Lower leg skin (tissue), 3 donors: ENCODE data around the gene CAPZA1.

Source experiments
- POLR2A ChIP-seq, 2 donors: fragments of 450-650 bp; IDR thresholded peaks; one replicate each; pipeline ENCODE4 v1.6.1; 2016 to 2017; ENCODE audit warnings: antibody characterized with exemption in 2 of 2, mild to moderate bottlenecking in 1 of 2, moderate library complexity in 1 of 2
- TF ChIP-seq, protein P1 (sequence below), 3 donors: fragments of 450-650 bp; IDR thresholded peaks; one replicate each; pipeline ENCODE4 v1.5.1; 2016; ENCODE audit warnings: antibody characterized with exemption in 3 of 3, mild to moderate bottlenecking in 3 of 3, moderate library complexity in 2 of 3

DNA sequence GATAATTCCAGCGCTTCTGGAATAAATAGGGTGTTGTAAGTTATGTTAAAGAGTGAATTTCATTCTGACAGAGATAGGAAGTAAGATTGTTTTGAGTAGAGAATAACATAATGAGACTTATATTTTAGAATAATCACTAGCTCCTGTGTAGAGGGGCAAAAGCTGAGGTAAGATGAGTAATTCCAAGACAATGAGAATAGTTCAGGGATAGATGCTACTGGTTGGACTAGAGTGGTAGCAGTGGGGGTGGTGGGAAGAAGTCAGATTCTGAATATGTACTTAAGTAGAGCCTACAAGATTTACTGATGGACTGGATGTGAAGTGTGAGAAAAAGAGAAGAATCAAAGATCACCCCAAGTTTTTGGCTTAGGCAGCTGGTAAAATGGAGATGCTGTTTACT is 31.6 kb downstream of the CAPZA1 start:
- TF ChIP-seq POLR2A (IDR thresholded peaks at IDR 0.05), result no peak
- TF ChIP-seq, protein P1, sequence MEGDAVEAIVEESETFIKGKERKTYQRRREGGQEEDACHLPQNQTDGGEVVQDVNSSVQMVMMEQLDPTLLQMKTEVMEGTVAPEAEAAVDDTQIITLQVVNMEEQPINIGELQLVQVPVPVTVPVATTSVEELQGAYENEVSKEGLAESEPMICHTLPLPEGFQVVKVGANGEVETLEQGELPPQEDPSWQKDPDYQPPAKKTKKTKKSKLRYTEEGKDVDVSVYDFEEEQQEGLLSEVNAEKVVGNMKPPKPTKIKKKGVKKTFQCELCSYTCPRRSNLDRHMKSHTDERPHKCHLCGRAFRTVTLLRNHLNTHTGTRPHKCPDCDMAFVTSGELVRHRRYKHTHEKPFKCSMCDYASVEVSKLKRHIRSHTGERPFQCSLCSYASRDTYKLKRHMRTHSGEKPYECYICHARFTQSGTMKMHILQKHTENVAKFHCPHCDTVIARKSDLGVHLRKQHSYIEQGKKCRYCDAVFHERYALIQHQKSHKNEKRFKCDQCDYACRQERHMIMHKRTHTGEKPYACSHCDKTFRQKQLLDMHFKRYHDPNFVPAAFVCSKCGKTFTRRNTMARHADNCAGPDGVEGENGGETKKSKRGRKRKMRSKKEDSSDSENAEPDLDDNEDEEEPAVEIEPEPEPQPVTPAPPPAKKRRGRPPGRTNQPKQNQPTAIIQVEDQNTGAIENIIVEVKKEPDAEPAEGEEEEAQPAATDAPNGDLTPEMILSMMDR (IDR thresholded peaks at IDR 0.05), result no peak
